WTC11 (cell line): Measurements from ENCODE around the gene TMA16. TPM values are rescaled to one million over a fixed set of nuclear protein-coding genes. Genes with fewer than 3 reads are reported as not detected.

ENCODE experiments used
- ATAC-seq: fragments of 200-7000 bp; cut with Tn5 transposase; 2 replicates; pipeline ENCODE4 v1.10.0; 2021; ENCODE audit warnings: mild to moderate bottlenecking, moderate library complexity
- CTCF ChIA-PET: fragments of 300-600 bp; sonication (Branson Sonifier 250); formaldehyde crosslinking; loops from one replicate; lab custom pipeline; 2021; ENCODE audit warnings: antibody characterized with exemption; lab: Charles Lee
- POLR2A ChIA-PET: fragments of 350-600 bp; sonication (Branson Sonifier 250); formaldehyde crosslinking; loops from one replicate; lab custom pipeline; 2021; ENCODE audit warnings: antibody characterized with exemption; lab: Charles Lee
- DNase-seq: peaks from one replicate; pipeline ENCODE4 v3.0.0; 2021; ENCODE audit warnings: low spot score
- H3K27ac Mint-ChIP-seq: 2 replicates; pipeline ENCODE4 v1.8.0; 2021; ENCODE audit warnings: mixed read lengths
- H3K27me3 Mint-ChIP-seq: 2 replicates; pipeline ENCODE4 v1.8.0; 2021; ENCODE audit warnings: low read depth, mild to moderate bottlenecking, moderate library complexity, mixed read lengths
- H3K36me3 Mint-ChIP-seq: 2 replicates; pipeline ENCODE4 v1.8.0; 2021; ENCODE audit warnings: mixed read lengths
- H3K4me1 Mint-ChIP-seq: 2 replicates; pipeline ENCODE4 v1.8.0; 2022; ENCODE audit warnings: mixed read lengths
- H3K4me3 Mint-ChIP-seq: 2 replicates; pipeline ENCODE4 v1.8.0; 2021; ENCODE audit warnings: mild to moderate bottlenecking, moderate library complexity, mixed read lengths
- H3K9me3 Mint-ChIP-seq: 2 replicates; pipeline ENCODE4 v1.8.0; 2021; ENCODE audit warnings: mixed read lengths
- CBFB ChIP-seq: sonication (generic); formaldehyde crosslinking; IDR thresholded peaks from 2 replicates; pipeline ENCODE4 v1.8.1; 2022; ENCODE audit warnings: mild to moderate bottlenecking, low read depth, missing genetic modification reagents
- ESRRA ChIP-seq: sonication (generic); formaldehyde crosslinking; IDR thresholded peaks from 2 replicates; pipeline ENCODE4 v1.8.1; 2022; ENCODE audit warnings: mild to moderate bottlenecking, missing genetic modification reagents, borderline replicate concordance
- FOXJ3 ChIP-seq: sonication (generic); formaldehyde crosslinking; IDR thresholded peaks from 2 replicates; pipeline ENCODE4 v1.9.0; 2021; ENCODE audit warnings: missing genetic modification reagents, mild to moderate bottlenecking, borderline replicate concordance
- IRF2 ChIP-seq: sonication (generic); formaldehyde crosslinking; IDR thresholded peaks from 2 replicates; pipeline ENCODE4 v1.8.0; 2022; ENCODE audit warnings: low read depth, missing genetic modification reagents, borderline replicate concordance
- NR2C2 ChIP-seq: sonication (generic); formaldehyde crosslinking; IDR thresholded peaks from 2 replicates; pipeline ENCODE4 v1.8.0; 2022; ENCODE audit warnings: mild to moderate bottlenecking, missing genetic modification reagents
- PRRX2 ChIP-seq: fragments of 250-450 bp; sonication (Bioruptor Pico); IDR thresholded peaks from 2 replicates; pipeline ENCODE4 v1.8.0; 2021; ENCODE audit warnings: mild to moderate bottlenecking
- RELA ChIP-seq: sonication (generic); formaldehyde crosslinking; IDR thresholded peaks from 2 replicates; pipeline ENCODE4 v1.8.1; 2022; ENCODE audit warnings: missing genetic modification reagents, mild to moderate bottlenecking, borderline replicate concordance
- SP1 ChIP-seq: sonication (generic); formaldehyde crosslinking; conservative IDR thresholded peaks from 2 replicates; pipeline ENCODE4 v1.8.1; 2022; ENCODE audit warnings: missing genetic modification reagents
- TP53 ChIP-seq: sonication (generic); formaldehyde crosslinking; IDR thresholded peaks from 2 replicates; pipeline ENCODE4 v1.8.1; 2023; ENCODE audit warnings: mild to moderate bottlenecking, missing genetic modification reagents
- ZNF232 ChIP-seq: sonication (generic); formaldehyde crosslinking; IDR thresholded peaks from 2 replicates; pipeline ENCODE4 v1.8.0; 2022; ENCODE audit warnings: mild to moderate bottlenecking, missing genetic modification reagents
- ZNF263 ChIP-seq: sonication (generic); formaldehyde crosslinking; IDR thresholded peaks from 2 replicates; pipeline ENCODE4 v1.8.1; 2022; ENCODE audit warnings: low read depth, mild to moderate bottlenecking, moderate library complexity, missing genetic modification reagents
- ZNF671 ChIP-seq: fragments of 250-450 bp; sonication (Bioruptor Pico); IDR thresholded peaks from 2 replicates; pipeline ENCODE4 v1.8.0; 2021; ENCODE audit warnings: mild to moderate bottlenecking
- total RNA-seq: library from RNA; stranded (reverse); gene quantifications from 3 replicates; pipeline ENCODE4 v1.2.3, GENCODE V29; 2021
- TF ChIP-seq, protein P1 (sequence below): fragments of 200-600 bp; IDR thresholded peaks from 2 replicates; pipeline ENCODE4 v1.8.0; 2022; ENCODE audit warnings: antibody characterized with exemption
- TF ChIP-seq, protein P2 (sequence below): sonication (generic); formaldehyde crosslinking; IDR thresholded peaks from 2 replicates; pipeline ENCODE4 v1.8.1; 2022; ENCODE audit warnings: mild to moderate bottlenecking, moderate library complexity, missing genetic modification reagents
- TF ChIP-seq, protein P3 (sequence below): sonication (generic); formaldehyde crosslinking; IDR thresholded peaks from 2 replicates; pipeline ENCODE4 v1.8.1; 2022; ENCODE audit warnings: missing genetic modification reagents, borderline replicate concordance
- TF ChIP-seq, protein P4 (sequence below): sonication (generic); formaldehyde crosslinking; IDR thresholded peaks from 2 replicates; pipeline ENCODE4 v1.8.0; 2022; ENCODE audit warnings: mild to moderate bottlenecking, missing genetic modification reagents
- TF ChIP-seq, protein P5 (sequence below): sonication (generic); formaldehyde crosslinking; IDR thresholded peaks from 2 replicates; pipeline ENCODE4 v1.8.0; 2023; ENCODE audit warnings: missing genetic modification reagents
- TF ChIP-seq, protein P6 (sequence below): sonication (generic); formaldehyde crosslinking; conservative IDR thresholded peaks from 2 replicates; pipeline ENCODE4 v1.8.1; 2023; ENCODE audit warnings: mild to moderate bottlenecking, low read depth, missing genetic modification reagents, moderate library complexity

Gene TMA16
- total RNA-seq, 1 experiment from 2014 or later, result 63.7 TPM

DNA sequence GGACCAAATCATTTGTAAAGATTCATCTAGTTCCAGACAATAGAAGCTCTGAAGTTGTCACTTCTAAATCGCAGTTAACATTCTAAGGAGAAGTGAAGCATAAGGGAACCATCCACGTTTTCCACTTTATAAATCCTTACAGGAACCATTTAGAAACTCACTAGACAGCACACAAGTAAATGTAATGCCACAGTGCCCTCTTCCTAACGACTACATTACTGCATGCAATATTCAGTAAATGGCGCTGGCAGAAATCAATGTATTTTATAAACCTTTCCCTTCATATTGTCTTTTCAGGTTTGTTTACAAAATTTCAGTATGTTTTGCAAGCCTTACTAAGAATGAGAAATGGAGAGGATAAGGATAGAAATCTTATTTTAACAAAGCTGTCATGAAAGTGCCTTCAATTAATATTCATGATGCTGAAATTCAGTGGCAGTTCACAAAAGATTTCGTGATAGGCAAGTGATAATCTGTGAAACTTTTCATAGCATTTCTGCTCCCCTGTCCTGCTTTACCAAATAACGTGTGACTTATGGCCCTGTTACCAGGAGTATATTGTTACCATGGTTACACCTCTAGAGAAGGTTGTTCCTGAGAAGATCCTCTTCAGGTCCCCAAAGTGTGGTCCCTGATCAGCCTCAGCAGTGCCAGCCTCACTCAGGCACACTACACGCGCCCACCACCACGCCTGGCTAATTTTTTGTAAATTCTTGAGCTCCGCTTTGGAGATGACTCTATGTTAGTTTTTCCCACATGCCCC, 54.2 kb downstream of the TMA16 start:
- no peaks in the 10 kb centered on the region for H3K36me3 Mint-ChIP-seq
- POLR2A ChIA-PET, result interaction anchor here (0.7 kb wide), 1 partner anchor 260 kb away, joined by 3 read pairs; no protein-coding TSS in a partner anchor
- H3K9me3 Mint-ChIP-seq, result no peaks in the 10 kb centered on the region
- no peak overlapping the region for H3K27ac Mint-ChIP-seq
- DNase-seq, result no peak
- H3K4me1 Mint-ChIP-seq, result peaks cover 2% of the 10 kb centered on the region; the same call in 1 of the 2 replicates
- H3K27me3 Mint-ChIP-seq, result no peaks in the 10 kb centered on the region
- peak; percentile 56 for ATAC-seq
- no peak overlapping the region for H3K4me3 Mint-ChIP-seq
- TF ChIP-seq RELA (CRISPR knock-in tag) (no peak), SP1 (CRISPR knock-in tag) (no peak), ZNF232 (CRISPR knock-in tag) (no peak)
- TF ChIP-seq, protein P1, sequence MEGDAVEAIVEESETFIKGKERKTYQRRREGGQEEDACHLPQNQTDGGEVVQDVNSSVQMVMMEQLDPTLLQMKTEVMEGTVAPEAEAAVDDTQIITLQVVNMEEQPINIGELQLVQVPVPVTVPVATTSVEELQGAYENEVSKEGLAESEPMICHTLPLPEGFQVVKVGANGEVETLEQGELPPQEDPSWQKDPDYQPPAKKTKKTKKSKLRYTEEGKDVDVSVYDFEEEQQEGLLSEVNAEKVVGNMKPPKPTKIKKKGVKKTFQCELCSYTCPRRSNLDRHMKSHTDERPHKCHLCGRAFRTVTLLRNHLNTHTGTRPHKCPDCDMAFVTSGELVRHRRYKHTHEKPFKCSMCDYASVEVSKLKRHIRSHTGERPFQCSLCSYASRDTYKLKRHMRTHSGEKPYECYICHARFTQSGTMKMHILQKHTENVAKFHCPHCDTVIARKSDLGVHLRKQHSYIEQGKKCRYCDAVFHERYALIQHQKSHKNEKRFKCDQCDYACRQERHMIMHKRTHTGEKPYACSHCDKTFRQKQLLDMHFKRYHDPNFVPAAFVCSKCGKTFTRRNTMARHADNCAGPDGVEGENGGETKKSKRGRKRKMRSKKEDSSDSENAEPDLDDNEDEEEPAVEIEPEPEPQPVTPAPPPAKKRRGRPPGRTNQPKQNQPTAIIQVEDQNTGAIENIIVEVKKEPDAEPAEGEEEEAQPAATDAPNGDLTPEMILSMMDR, result peak; percentile 28; the same call in 1 of the 2 replicates
- TF ChIP-seq, protein P2, sequence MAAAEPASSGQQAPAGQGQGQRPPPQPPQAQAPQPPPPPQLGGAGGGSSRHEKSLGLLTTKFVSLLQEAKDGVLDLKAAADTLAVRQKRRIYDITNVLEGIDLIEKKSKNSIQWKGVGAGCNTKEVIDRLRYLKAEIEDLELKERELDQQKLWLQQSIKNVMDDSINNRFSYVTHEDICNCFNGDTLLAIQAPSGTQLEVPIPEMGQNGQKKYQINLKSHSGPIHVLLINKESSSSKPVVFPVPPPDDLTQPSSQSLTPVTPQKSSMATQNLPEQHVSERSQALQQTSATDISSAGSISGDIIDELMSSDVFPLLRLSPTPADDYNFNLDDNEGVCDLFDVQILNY, result no peak
- TF ChIP-seq, all 79 proteins: peak for 1
- CTCF ChIA-PET, result interaction anchor here (0.7 to 2.3 kb wide), 8 partner anchors 13 to 994 kb away, joined by 3 to 30 read pairs (median 7); partner anchors contain the start of gene NPY1R

DNA sequence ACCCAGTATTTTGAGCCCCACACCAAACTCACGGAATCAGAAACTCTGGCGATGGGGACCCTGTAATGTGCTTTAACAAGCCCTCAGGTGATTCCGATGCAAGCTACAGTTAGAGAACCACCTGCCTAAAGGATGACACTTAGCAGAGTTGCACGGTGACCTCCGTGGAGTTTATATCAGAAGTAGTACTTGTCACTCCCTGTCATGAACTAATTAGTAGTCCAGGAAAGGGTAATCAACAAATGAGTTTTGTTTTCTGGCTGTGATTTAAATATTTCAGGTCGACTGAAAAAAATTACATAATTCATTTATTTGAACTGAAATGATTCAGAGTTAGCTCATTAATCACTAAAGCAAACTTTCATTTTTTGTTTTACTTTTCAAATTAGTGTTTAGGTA, 56.4 kb downstream of the TMA16 start:
- H3K36me3 Mint-ChIP-seq, result no peaks in the 10 kb centered on the region
- H3K9me3 Mint-ChIP-seq, result no peaks in the 10 kb centered on the region
- ATAC-seq (no peak), DNase-seq (no peak)
- POLR2A ChIA-PET, result interaction anchor here (0.6 to 0.7 kb wide), 3 partner anchors 91 to 456 kb away, joined by 3 to 4 read pairs (median 3); no protein-coding TSS in a partner anchor
- H3K4me1 Mint-ChIP-seq, result peaks cover 2% of the 10 kb centered on the region; the same call in 1 of the 2 replicates
- no peaks in the 10 kb centered on the region for H3K27me3 Mint-ChIP-seq
- no peak overlapping the region for H3K27ac Mint-ChIP-seq
- no peak for TF ChIP-seq TP53
- TF ChIP-seq, protein P3, sequence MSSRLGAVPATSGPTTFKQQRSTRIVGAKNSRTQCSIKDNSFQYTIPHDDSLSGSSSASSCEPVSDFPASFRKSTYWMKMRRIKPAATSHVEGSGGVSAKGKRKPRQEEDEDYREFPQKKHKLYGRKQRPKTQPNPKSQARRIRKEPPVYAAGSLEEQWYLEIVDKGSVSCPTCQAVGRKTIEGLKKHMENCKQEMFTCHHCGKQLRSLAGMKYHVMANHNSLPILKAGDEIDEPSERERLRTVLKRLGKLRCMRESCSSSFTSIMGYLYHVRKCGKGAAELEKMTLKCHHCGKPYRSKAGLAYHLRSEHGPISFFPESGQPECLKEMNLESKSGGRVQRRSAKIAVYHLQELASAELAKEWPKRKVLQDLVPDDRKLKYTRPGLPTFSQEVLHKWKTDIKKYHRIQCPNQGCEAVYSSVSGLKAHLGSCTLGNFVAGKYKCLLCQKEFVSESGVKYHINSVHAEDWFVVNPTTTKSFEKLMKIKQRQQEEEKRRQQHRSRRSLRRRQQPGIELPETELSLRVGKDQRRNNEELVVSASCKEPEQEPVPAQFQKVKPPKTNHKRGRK (CRISPR knock-in tag), result no peak
- TF ChIP-seq CBFB, result no peak
- TF ChIP-seq, protein P2, result no peak
- TF ChIP-seq, protein P4, sequence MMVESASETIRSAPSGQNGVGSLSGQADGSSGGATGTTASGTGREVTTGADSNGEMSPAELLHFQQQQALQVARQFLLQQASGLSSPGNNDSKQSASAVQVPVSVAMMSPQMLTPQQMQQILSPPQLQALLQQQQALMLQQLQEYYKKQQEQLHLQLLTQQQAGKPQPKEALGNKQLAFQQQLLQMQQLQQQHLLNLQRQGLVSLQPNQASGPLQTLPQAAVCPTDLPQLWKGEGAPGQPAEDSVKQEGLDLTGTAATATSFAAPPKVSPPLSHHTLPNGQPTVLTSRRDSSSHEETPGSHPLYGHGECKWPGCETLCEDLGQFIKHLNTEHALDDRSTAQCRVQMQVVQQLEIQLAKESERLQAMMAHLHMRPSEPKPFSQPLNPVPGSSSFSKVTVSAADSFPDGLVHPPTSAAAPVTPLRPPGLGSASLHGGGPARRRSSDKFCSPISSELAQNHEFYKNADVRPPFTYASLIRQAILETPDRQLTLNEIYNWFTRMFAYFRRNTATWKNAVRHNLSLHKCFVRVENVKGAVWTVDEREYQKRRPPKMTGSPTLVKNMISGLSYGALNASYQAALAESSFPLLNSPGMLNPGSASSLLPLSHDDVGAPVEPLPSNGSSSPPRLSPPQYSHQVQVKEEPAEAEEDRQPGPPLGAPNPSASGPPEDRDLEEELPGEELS (CRISPR knock-in tag), result no peak
- no peak for TF ChIP-seq FOXJ3 (CRISPR knock-in tag)
- TF ChIP-seq ZNF263 (CRISPR knock-in tag), result no peak
- TF ChIP-seq, protein P5, sequence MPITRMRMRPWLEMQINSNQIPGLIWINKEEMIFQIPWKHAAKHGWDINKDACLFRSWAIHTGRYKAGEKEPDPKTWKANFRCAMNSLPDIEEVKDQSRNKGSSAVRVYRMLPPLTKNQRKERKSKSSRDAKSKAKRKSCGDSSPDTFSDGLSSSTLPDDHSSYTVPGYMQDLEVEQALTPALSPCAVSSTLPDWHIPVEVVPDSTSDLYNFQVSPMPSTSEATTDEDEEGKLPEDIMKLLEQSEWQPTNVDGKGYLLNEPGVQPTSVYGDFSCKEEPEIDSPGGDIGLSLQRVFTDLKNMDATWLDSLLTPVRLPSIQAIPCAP (CRISPR knock-in tag), result no peak
- TF ChIP-seq ESRRA (CRISPR knock-in tag), result no peak
- TF ChIP-seq NR2C2 (CRISPR knock-in tag), result no peak
- TF ChIP-seq, protein P6, sequence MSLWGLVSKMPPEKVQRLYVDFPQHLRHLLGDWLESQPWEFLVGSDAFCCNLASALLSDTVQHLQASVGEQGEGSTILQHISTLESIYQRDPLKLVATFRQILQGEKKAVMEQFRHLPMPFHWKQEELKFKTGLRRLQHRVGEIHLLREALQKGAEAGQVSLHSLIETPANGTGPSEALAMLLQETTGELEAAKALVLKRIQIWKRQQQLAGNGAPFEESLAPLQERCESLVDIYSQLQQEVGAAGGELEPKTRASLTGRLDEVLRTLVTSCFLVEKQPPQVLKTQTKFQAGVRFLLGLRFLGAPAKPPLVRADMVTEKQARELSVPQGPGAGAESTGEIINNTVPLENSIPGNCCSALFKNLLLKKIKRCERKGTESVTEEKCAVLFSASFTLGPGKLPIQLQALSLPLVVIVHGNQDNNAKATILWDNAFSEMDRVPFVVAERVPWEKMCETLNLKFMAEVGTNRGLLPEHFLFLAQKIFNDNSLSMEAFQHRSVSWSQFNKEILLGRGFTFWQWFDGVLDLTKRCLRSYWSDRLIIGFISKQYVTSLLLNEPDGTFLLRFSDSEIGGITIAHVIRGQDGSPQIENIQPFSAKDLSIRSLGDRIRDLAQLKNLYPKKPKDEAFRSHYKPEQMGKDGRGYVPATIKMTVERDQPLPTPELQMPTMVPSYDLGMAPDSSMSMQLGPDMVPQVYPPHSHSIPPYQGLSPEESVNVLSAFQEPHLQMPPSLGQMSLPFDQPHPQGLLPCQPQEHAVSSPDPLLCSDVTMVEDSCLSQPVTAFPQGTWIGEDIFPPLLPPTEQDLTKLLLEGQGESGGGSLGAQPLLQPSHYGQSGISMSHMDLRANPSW, result no peak
- no peak for TF ChIP-seq ZNF671 (CRISPR knock-in tag)
- TF ChIP-seq PRRX2, result no peak
- no peak for TF ChIP-seq IRF2 (CRISPR knock-in tag)
- TF ChIP-seq, all 79 proteins: peak for 0
- peak overlapping the region; percentile 77 for H3K4me3 Mint-ChIP-seq
- CTCF ChIA-PET, result interaction anchor here (0.6 to 2.3 kb wide), 54 partner anchors 10 to 1217 kb away, joined by 3 to 30 read pairs (median 4); partner anchors contain the start of genes NPY1R and TMA16
